Endothelial cell of umbilical vein (primary cell): ENCODE data around the gene CSTF2. TPM values are rescaled to one million over a fixed set of nuclear protein-coding genes. Genes with fewer than 3 reads are reported as not detected.

Source experiments
- BruUV-seq: library from RNA; stranded (reverse); fragments of 400-500 nt; replicated peaks from 2 replicates; lab custom pipeline; 2021; lab: Mats Ljungman, UMichigan
- CTCF ChIA-PET: fragments of 300-600, 350-600 bp; sonication (Branson Sonifier 250); formaldehyde crosslinking; loops from one replicate; lab custom pipeline; 2021; ENCODE audit warnings: antibody characterized with exemption, inconsistent platforms; lab: Charles Lee
- POLR2A ChIA-PET: fragments of 300-600, 350-600 bp; sonication (Branson Sonifier 250); formaldehyde crosslinking; loops from one replicate; lab custom pipeline; 2021; ENCODE audit warnings: antibody characterized with exemption, inconsistent platforms; lab: Charles Lee
- DNase-seq: peaks from one replicate; pipeline ENCODE4 v3.0.0-alpha.2; 2011; ENCODE audit warnings: low read depth, low spot score
- FAIRE-seq: peaks from 2 replicates; lab custom pipeline; 2011; peaks lifted over from hg19 to GRCh38; lab: Jason Lieb, UNC
- H2AFZ ChIP-seq: 2 replicates; pipeline ENCODE4 v1.6.0; 2012; ENCODE audit warnings: low read depth, low read length, control low read depth, inconsistent platforms
- H3K27ac ChIP-seq: 2 replicates; pipeline ENCODE4 v1.5.1; 2011; ENCODE audit warnings: low read depth, mild to moderate bottlenecking, control low read depth, low read length, moderate library complexity; ENCODE audit not compliant: insufficient read depth
- H3K27me3 ChIP-seq, 2 experiments: 2 replicates each; pipeline versions ENCODE4 v1.6.0 to v1.6.1; 2011; ENCODE audit warnings: low read length in 2 of 2, mixed read lengths in 1 of 2; ENCODE audit not compliant: control insufficient read depth in 2 of 2, insufficient read depth in 2 of 2
- H3K36me3 ChIP-seq, 2 experiments: 2 replicates in 1 of 2; 3 replicates in 1 of 2; pipeline ENCODE4 v1.5.1; 2011; ENCODE audit warnings: low read length in 2 of 2, mild to moderate bottlenecking in 1 of 2, moderate library complexity in 1 of 2; ENCODE audit not compliant: control insufficient read depth in 2 of 2, insufficient read depth in 2 of 2; ENCODE audit errors: extremely low read depth in 1 of 2
- H3K4me1 ChIP-seq: 3 replicates; pipeline ENCODE4 v1.5.1; 2011; ENCODE audit warnings: mild to moderate bottlenecking, low read length; ENCODE audit not compliant: control insufficient read depth, insufficient read depth; ENCODE audit errors: extremely low read depth
- H3K4me2 ChIP-seq: 2 replicates; pipeline ENCODE4 v1.6.1; 2011; ENCODE audit warnings: low read length, control low read depth, mixed read lengths; ENCODE audit not compliant: insufficient read depth
- H3K4me3 ChIP-seq, 3 experiments: fragments of 200-600 bp in 1 of 3; sonication (generic), shearing (Covaris generic) in 1 of 3; replicated peaks in 1 of 3; 2 replicates each; pipeline ENCODE4 v1.5.1; 2011 to 2016; ENCODE audit warnings: control low read depth in 3 of 3, low read length in 3 of 3, mild to moderate bottlenecking in 2 of 3, inconsistent platforms in 1 of 3, low read depth in 1 of 3, moderate library complexity in 1 of 3; ENCODE audit not compliant: insufficient read depth in 1 of 3
- H3K79me2 ChIP-seq: 2 replicates; pipeline ENCODE4 v1.6.0; 2012; ENCODE audit warnings: low read length, inconsistent platforms; ENCODE audit not compliant: control insufficient read depth, insufficient read depth
- H3K9ac ChIP-seq: replicated peaks from 2 replicates; pipeline ENCODE3; 2011; ENCODE audit warnings: low read length, control low read depth; ENCODE audit not compliant: insufficient read depth; ENCODE audit errors: extremely low read depth
- H3K9me1 ChIP-seq: replicated peaks from 3 replicates; pipeline ENCODE4 v1.6.0; 2011; ENCODE audit warnings: mild to moderate bottlenecking, low read length; ENCODE audit not compliant: control insufficient read depth, insufficient read depth; ENCODE audit errors: extremely low read depth
- H3K9me3 ChIP-seq: replicated peaks from 2 replicates; pipeline ENCODE4 v1.5.1; 2012; ENCODE audit warnings: low read length, inconsistent platforms; ENCODE audit not compliant: control insufficient read depth, insufficient read depth
- H4K20me1 ChIP-seq: replicated peaks from 2 replicates; pipeline ENCODE3; 2011; ENCODE audit warnings: mild to moderate bottlenecking, low read length; ENCODE audit not compliant: control insufficient read depth, insufficient read depth; ENCODE audit errors: extremely low read depth
- CTCF ChIP-seq, 2 donors: IDR thresholded peaks; 1 replicate in 1 of 2; 2 replicates in 1 of 2; pipeline ENCODE4 v1.5.1; 2011; ENCODE audit warnings: low read length in 2 of 2, mild to moderate bottlenecking in 2 of 2, moderate library complexity in 2 of 2, control low read depth in 1 of 2, inconsistent platforms in 1 of 2, low read depth in 1 of 2; ENCODE audit not compliant: insufficient read depth in 1 of 2; ENCODE audit errors: extremely low read depth in 1 of 2
- EZH2 ChIP-seq: IDR thresholded peaks from 2 replicates; pipeline ENCODE4 v1.6.1; 2012; ENCODE audit warnings: borderline replicate concordance, low read depth, mild to moderate bottlenecking, moderate library complexity, low read length, inconsistent platforms; ENCODE audit not compliant: severe bottlenecking
- FOS ChIP-seq: IDR thresholded peaks from 2 replicates; pipeline ENCODE4 v1.6.1; 2011; ENCODE audit warnings: mild to moderate bottlenecking, low read length, moderate library complexity, borderline replicate concordance; ENCODE audit not compliant: insufficient read depth
- GATA2 ChIP-seq: IDR thresholded peaks from 2 replicates; pipeline ENCODE4 v1.7.0; 2011; ENCODE audit warnings: low read depth, mild to moderate bottlenecking, moderate library complexity, mixed read lengths, low read length; ENCODE audit not compliant: insufficient read length, insufficient read depth
- JUN ChIP-seq: IDR thresholded peaks from 2 replicates; pipeline ENCODE4 v1.6.1; 2011; ENCODE audit warnings: borderline replicate concordance, low read depth; ENCODE audit not compliant: insufficient read length, insufficient read depth
- MAX ChIP-seq: IDR thresholded peaks from 2 replicates; pipeline ENCODE4 v1.6.1; 2011; ENCODE audit not compliant: insufficient read depth, insufficient read length
- MYC ChIP-seq: IDR thresholded peaks from one replicate; pipeline ENCODE4 v1.6.1; 2011; ENCODE audit warnings: mild to moderate bottlenecking, low read depth, low read length
- POLR2A ChIP-seq: IDR thresholded peaks from 2 replicates; pipeline ENCODE4 v1.6.1; 2012; ENCODE audit warnings: low read depth, mild to moderate bottlenecking, control low read depth, low read length
- dilution Hi-C: fragments of 300-500 bp; cut with MboI; formaldehyde crosslinking; loops from one replicate; pipeline ENCODE4 v1.15.0; 2019; ENCODE audit warnings: low sequenced_read_pairs; ENCODE audit not compliant: extremely low pct_ligation_motif_present
- intact Hi-C: fragments of 100-400 bp; cut with micrococcal nuclease; formaldehyde crosslinking; loops from one replicate; pipeline ENCODE4 v1.10.0; 2022
- polyA plus RNA-seq, 4 experiments: library from polyadenylated mRNA; depleted of rRNA in 3 of 4; stranded (reverse) in 3 of 4; unstranded in 1 of 4; fragments of >200 nt; gene quantifications; 2 replicates each; pipeline versions ENCODE4 v1.2.1 to v1.2.3, GENCODE V29; 2011 to 2012; ENCODE audit warnings: missing spikeins in 1 of 4
- total RNA-seq: library from RNA; stranded (reverse); gene quantifications from 2 replicates; pipeline ENCODE4 v1.2.3, GENCODE V29; 2021

Gene CSTF2
- total and polyA plus RNA-seq, 2 donors (not counting 3 experiments of a cell fraction or from before 2014, with no cell fraction given): 18.5 to 25.2 TPM

DNA sequence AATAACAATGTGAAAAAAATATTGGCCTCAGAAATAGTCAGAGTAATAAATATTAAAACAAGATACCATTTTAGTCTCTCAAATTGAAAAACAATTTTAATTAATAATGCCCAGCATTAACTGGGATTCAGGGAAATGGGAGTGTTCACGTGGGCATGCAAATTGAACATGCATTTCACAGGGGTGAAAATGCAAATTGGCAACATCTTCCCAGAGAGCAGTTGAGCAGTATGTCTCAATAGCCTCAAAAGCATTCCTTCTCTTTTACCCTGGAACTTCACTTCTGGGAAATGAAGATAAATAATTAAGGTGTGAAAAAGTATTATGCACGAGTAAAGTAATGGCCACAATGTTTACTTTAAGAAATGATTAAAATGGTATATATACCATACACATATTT, 32.6 kb downstream of the CSTF2 start:
- Histone ChIP-seq H3K9me3 (no peaks in the 10 kb centered on the region), H3K4me2 (no peak overlapping the region), H2AFZ (no peak overlapping the region), H3K4me3 (no peak overlapping the region), H3K79me2 (no peaks in the 10 kb centered on the region), H3K36me3 (no peaks in the 10 kb centered on the region), H4K20me1 (no peaks in the 10 kb centered on the region), H3K27me3 (no peaks in the 10 kb centered on the region), H3K4me1 (no peaks in the 10 kb centered on the region), H3K9ac (no peak overlapping the region), H3K27ac (no peak overlapping the region), H3K9me1 (no peaks in the 10 kb centered on the region)
- FAIRE-seq: no peak
- TF ChIP-seq MAX (no peak), POLR2A (no peak), JUN (no peak), GATA2 (no peak), CTCF (IDR thresholded peaks at IDR 0.05; ENCODE audit: extremely low read depth in 1 of 2, insufficient read depth in 1 of 2, low read depth in 1 of 2, low read length in 2 of 2) (no peak), FOS (no peak), EZH2 (no peak), MYC (no peak)
- POLR2A ChIA-PET: no interaction called here
- intact Hi-C loops (no loop called here), dilution Hi-C loops (no loop called here)
- no peak for DNase-seq
- BruUV-seq: no TSS peak
- CTCF ChIA-PET: no interaction called here
